ENCODE data around the gene TM6SF1. TPM values are rescaled to one million over a fixed set of nuclear protein-coding genes. Genes with fewer than 3 reads are reported as not detected.

Gene TM6SF1
- total and polyA plus RNA-seq, 2 donors (not counting 1 experiment from before 2014, with no cell fraction given) = 3.6 to 3.9 TPM

- H4K20me1 ChIP-seq (ENCODE audit: control insufficient read depth, extremely low read depth, insufficient read depth, low read length) = no peaks in the 10 kb centered on the region
- peak overlapping the region; percentile 30 for H2AFZ ChIP-seq (ENCODE audit: low read length)
- H3K4me3 ChIP-seq (replicated peaks in 1 of 4; ENCODE audit: control extremely low read depth in 1 of 4, insufficient read depth in 1 of 4, low read depth in 3 of 4, low read length in 4 of 4) = peak overlapping the region in 3 of 4 experiments; percentile 52 to 69 (median 60)
- H3K9me3 ChIP-seq (ENCODE audit: control insufficient read depth, insufficient read depth, low read depth, low read length) = no peaks in the 10 kb centered on the region
- H3K27me3 ChIP-seq (ENCODE audit: control insufficient read depth, insufficient read depth, low read length) = no peaks in the 10 kb centered on the region
- no peak overlapping the region for H3K27ac ChIP-seq (ENCODE audit: insufficient read depth, low read length)
- TF ChIP-seq CTCF (conservative IDR thresholded peaks at IDR 0.05 in 1 of 2, IDR thresholded peaks at IDR 0.05 in 1 of 2; ENCODE audit: low read depth in 1 of 2, low read length in 2 of 2) (no peak), EZH2 (IDR thresholded peaks at IDR 0.05; ENCODE audit: low read length, missing control alignments) (no peak)
- DNase-seq (ENCODE audit: low read depth in 2 of 2) = peak in 1 of 2 donors; percentile 72
- peak overlapping the region; percentile 82 for H3K4me2 ChIP-seq (ENCODE audit: extremely low read depth, insufficient read depth, low read length)
- H3K79me2 ChIP-seq (ENCODE audit: control insufficient read depth, insufficient read depth, low read length) = no peaks in the 10 kb centered on the region
- H3K9ac ChIP-seq (ENCODE audit: insufficient read depth, low read length) = no peak overlapping the region
- peaks cover 15% of the 10 kb centered on the region for H3K4me1 ChIP-seq (ENCODE audit: control insufficient read depth, extremely low read depth, insufficient read depth, low read length)
- H3K36me3 ChIP-seq (ENCODE audit: control insufficient read depth, insufficient read depth, low read length) = no peaks in the 10 kb centered on the region
Observed at GRCh38 chr15:83108266-83109219, 1.1 kb downstream of the TM6SF1 start.

- no peak for DNase-seq (ENCODE audit: low read depth in 2 of 2)
- Histone ChIP-seq H3K4me3 (replicated peaks in 1 of 4; ENCODE audit: control extremely low read depth in 1 of 4, insufficient read depth in 1 of 4, low read depth in 3 of 4, low read length in 4 of 4) (no peak overlapping the region), H3K27ac (ENCODE audit: insufficient read depth, low read length) (no peak overlapping the region), H3K9ac (ENCODE audit: insufficient read depth, low read length) (no peak overlapping the region), H3K27me3 (ENCODE audit: control insufficient read depth, insufficient read depth, low read length) (no peaks in the 10 kb centered on the region), H3K4me1 (ENCODE audit: control insufficient read depth, extremely low read depth, insufficient read depth, low read length) (peaks cover 16% of the 10 kb centered on the region), H3K4me2 (ENCODE audit: extremely low read depth, insufficient read depth, low read length) (no peak overlapping the region), H4K20me1 (ENCODE audit: control insufficient read depth, extremely low read depth, insufficient read depth, low read length) (no peaks in the 10 kb centered on the region), H3K9me3 (ENCODE audit: control insufficient read depth, insufficient read depth, low read depth, low read length) (no peaks in the 10 kb centered on the region), H3K79me2 (ENCODE audit: control insufficient read depth, insufficient read depth, low read length) (no peaks in the 10 kb centered on the region), H2AFZ (ENCODE audit: low read length) (no peak overlapping the region), H3K36me3 (ENCODE audit: control insufficient read depth, insufficient read depth, low read length) (no peaks in the 10 kb centered on the region)
- TF ChIP-seq EZH2 (IDR thresholded peaks at IDR 0.05; ENCODE audit: low read length, missing control alignments) (no peak), CTCF (conservative IDR thresholded peaks at IDR 0.05 in 1 of 2, IDR thresholded peaks at IDR 0.05 in 1 of 2; ENCODE audit: low read depth in 1 of 2, low read length in 2 of 2) (no peak)
Observed at GRCh38 chr15:83109532-83109931, 2.1 kb downstream of the TM6SF1 start.

- Histone ChIP-seq H3K36me3 (ENCODE audit: control insufficient read depth, insufficient read depth, low read length) (no peaks in the 10 kb centered on the region), H3K4me2 (ENCODE audit: extremely low read depth, insufficient read depth, low read length) (no peak overlapping the region), H3K79me2 (ENCODE audit: control insufficient read depth, insufficient read depth, low read length) (no peaks in the 10 kb centered on the region), H3K4me3 (replicated peaks in 1 of 4; ENCODE audit: control extremely low read depth in 1 of 4, insufficient read depth in 1 of 4, low read depth in 3 of 4, low read length in 4 of 4) (no peak overlapping the region), H3K9me3 (ENCODE audit: control insufficient read depth, insufficient read depth, low read depth, low read length) (no peaks in the 10 kb centered on the region), H3K4me1 (ENCODE audit: control insufficient read depth, extremely low read depth, insufficient read depth, low read length) (peaks cover 16% of the 10 kb centered on the region), H2AFZ (ENCODE audit: low read length) (no peak overlapping the region), H3K27me3 (ENCODE audit: control insufficient read depth, insufficient read depth, low read length) (no peaks in the 10 kb centered on the region), H4K20me1 (ENCODE audit: control insufficient read depth, extremely low read depth, insufficient read depth, low read length) (no peaks in the 10 kb centered on the region), H3K9ac (ENCODE audit: insufficient read depth, low read length) (no peak overlapping the region), H3K27ac (ENCODE audit: insufficient read depth, low read length) (no peak overlapping the region)
- no peak for DNase-seq (ENCODE audit: low read depth in 2 of 2)
- TF ChIP-seq EZH2 (IDR thresholded peaks at IDR 0.05; ENCODE audit: low read length, missing control alignments) (no peak), CTCF (conservative IDR thresholded peaks at IDR 0.05 in 1 of 2, IDR thresholded peaks at IDR 0.05 in 1 of 2; ENCODE audit: low read depth in 1 of 2, low read length in 2 of 2) (no peak)
Observed at GRCh38 chr15:83110381-83110780, 2.9 kb downstream of the TM6SF1 start.

All from fibroblast of lung (primary cell).